SK-N-MC (cell line): Measurements from ENCODE around the gene BRD3OS.

Experiments
- DNase-seq: peaks from one replicate; pipeline ENCODE4 v3.0.0-alpha.2; 2011; ENCODE audit warnings: low read depth, low spot score
- H3K27ac ChIP-seq: fragments of 200-600 bp; sonication (generic); 2 replicates; pipeline ENCODE4 v1.5.1; 2016; ENCODE audit warnings: mixed run types
- H3K36me3 ChIP-seq: fragments of 200-600 bp; sonication (generic); 2 replicates; pipeline ENCODE4 v1.6.1; 2017; ENCODE audit warnings: antibody characterized with exemption, low read length, mixed read lengths; ENCODE audit not compliant: insufficient read depth
- H3K4me3 ChIP-seq: fragments of 200-600 bp; sonication (generic); 2 replicates; pipeline ENCODE4 v1.5.1; 2016
- H3K9ac ChIP-seq: fragments of 200-600 bp; sonication (generic); 2 replicates; pipeline ENCODE4 v1.8.0; 2017; ENCODE audit warnings: mixed run types, mixed read lengths; ENCODE audit not compliant: insufficient read length
- H3K9me3 ChIP-seq: fragments of 200-600 bp; sonication (generic); 2 replicates; pipeline ENCODE4 v1.6.1; 2017; ENCODE audit warnings: low read depth, mild to moderate bottlenecking, antibody characterized with exemption, low read length, moderate library complexity, mixed read lengths
- EZH2 ChIP-seq: fragments of 200-600 bp; sonication (generic); IDR thresholded peaks from one replicate; pipeline ENCODE4 v1.6.1; 2017; ENCODE audit warnings: antibody characterized with exemption
- FOXP2 ChIP-seq: optimal IDR thresholded peaks from 2 replicates; pipeline ENCODE3; 2011; ENCODE audit warnings: mild to moderate bottlenecking, moderate library complexity; ENCODE audit not compliant: insufficient read depth; ENCODE audit errors: extremely low read length, control extremely low read depth
- POLR2AphosphoS5 ChIP-seq: IDR thresholded peaks from 2 replicates; pipeline ENCODE4 v1.6.1; 2012; ENCODE audit warnings: mild to moderate bottlenecking, low read depth, low read length, borderline replicate concordance

BRD3OS gene, protein sequence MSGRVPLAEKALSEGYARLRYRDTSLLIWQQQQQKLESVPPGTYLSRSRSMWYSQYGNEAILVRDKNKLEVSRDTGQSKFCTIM

DNA sequence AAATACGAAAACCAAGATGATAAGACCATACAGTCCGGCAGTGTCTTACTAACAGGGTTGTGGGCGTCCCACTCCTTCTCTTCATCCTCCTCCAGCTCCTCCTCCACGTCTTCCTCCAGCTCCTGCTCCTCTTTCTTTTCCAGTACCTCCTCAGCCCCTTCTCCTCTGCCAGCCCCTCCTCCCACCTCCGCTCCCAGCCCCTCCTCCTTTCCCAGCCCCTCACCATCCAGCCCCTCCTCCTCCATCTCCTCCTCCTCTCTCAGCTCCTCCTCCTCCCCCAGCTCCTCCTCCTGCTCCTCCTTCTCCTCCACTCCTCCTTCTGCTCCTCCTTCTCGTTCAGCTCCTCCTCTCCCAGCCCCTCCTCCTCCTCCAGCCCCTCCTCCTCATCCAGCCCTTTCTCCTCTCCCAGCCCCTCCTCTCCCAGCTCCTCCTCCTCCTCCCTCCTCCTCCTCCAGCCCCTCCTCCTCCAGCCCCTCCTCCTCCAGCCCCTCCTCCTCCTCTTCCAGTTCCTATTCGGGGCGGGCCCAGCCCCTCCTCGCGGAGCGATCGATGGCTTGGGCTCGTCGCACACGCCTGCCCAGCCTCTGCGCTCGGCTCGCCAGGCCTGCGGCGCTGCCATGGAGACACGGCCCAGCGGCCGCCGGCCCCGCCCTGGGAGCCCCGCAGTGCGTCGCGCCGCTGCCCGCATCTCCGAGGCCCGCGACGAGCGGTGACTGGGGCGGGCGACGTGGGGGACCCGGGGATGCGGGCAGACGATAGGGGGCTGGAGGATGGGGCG is at the start of gene BRD3OS:
Gene BRD3OS (plus strand): TSS at position 654 of the 778 bp plus-strand sequence. CDS start 1,267 bp downstream, outside the sequence.
- peak; percentile 98 for DNase-seq
- Histone ChIP-seq H3K9me3 (no peaks in the 10 kb centered on the region), H3K36me3 (no peaks in the 10 kb centered on the region), H3K9ac (peak within 1 kb of the TSS; percentile 61), H3K4me3 (peak within 1 kb of the TSS; percentile 87), H3K27ac (peak within 1 kb of the TSS; percentile 64; the same call in 1 of the 2 replicates)
- TF ChIP-seq POLR2AphosphoS5 (peak; percentile 37; the same call in 1 of the 2 replicates), FOXP2 (no peak), EZH2 (no peak)

- Histone ChIP-seq H3K27ac (no peak overlapping the region), H3K4me3 (no peak overlapping the region), H3K36me3 (no peaks in the 10 kb centered on the region), H3K9me3 (no peaks in the 10 kb centered on the region), H3K9ac (no peak overlapping the region)
- TF ChIP-seq FOXP2 (no peak), EZH2 (no peak), POLR2AphosphoS5 (no peak)
- no peak for DNase-seq
Observed at GRCh38 chr9:133975511-133975910, 49.8 kb upstream of the BRD3OS start.

- Histone ChIP-seq H3K4me3 (no peak overlapping the region), H3K9me3 (no peaks in the 10 kb centered on the region), H3K36me3 (no peaks in the 10 kb centered on the region), H3K27ac (no peak overlapping the region), H3K9ac (no peak overlapping the region)
- DNase-seq, result no peak
- no peak for TF ChIP-seq EZH2
- no peak for TF ChIP-seq POLR2AphosphoS5
- no peak for TF ChIP-seq FOXP2
Observed at GRCh38 chr9:133976191-133976861, 49.0 kb upstream of the BRD3OS start.

GRCh38 chr9:133976887-133977286 is 48.4 kb upstream of the BRD3OS start:
- no peaks in the 10 kb centered on the region for H3K9me3 ChIP-seq
- no peak overlapping the region for H3K9ac ChIP-seq
- H3K27ac ChIP-seq, result no peak overlapping the region
- DNase-seq, result no peak
- TF ChIP-seq FOXP2, result no peak
- TF ChIP-seq POLR2AphosphoS5, result no peak
- TF ChIP-seq EZH2, result no peak
- H3K36me3 ChIP-seq, result no peaks in the 10 kb centered on the region
- H3K4me3 ChIP-seq, result no peak overlapping the region

DNA sequence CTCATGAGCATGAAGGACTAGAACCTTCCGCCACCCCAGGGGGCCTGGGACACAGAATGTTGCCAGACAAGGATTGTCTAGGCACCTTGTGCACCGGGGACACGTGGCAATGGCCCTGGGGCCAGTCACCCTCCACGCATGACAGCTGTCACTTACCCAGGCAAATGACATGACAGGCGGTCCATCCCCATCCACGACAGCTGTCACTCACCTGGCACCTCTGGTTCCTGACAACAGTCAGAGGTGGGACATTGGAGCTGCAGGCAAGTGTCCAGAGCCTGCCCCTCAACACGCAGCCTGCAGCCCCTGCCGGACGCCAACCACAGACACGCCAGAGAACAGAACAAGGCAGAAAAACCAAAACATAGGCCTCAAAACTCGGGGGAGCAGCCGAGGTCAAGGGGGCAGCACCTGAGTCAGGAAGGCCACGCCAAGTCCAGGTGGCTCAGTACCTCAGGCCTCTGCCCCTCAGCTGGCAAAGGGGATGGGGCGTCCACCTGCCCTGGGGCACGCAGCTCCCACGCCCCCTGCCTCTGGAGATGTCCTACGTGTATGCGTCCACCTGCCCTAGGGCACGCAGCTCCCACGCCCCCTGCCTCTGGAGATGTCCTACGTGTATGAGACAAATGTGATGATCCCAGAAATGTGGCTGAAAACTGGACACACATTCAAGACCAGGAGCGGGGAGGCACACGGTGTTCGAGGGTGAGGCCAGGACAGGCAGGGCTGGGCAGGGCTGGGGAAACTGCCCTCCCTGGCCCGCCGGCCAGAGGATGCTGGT is 47.7 kb upstream of the BRD3OS start:
- TF ChIP-seq POLR2AphosphoS5 (no peak), FOXP2 (no peak), EZH2 (no peak)
- Histone ChIP-seq H3K27ac (no peak overlapping the region), H3K4me3 (no peak overlapping the region), H3K36me3 (no peaks in the 10 kb centered on the region), H3K9me3 (no peaks in the 10 kb centered on the region), H3K9ac (no peak overlapping the region)
- no peak for DNase-seq

DNA sequence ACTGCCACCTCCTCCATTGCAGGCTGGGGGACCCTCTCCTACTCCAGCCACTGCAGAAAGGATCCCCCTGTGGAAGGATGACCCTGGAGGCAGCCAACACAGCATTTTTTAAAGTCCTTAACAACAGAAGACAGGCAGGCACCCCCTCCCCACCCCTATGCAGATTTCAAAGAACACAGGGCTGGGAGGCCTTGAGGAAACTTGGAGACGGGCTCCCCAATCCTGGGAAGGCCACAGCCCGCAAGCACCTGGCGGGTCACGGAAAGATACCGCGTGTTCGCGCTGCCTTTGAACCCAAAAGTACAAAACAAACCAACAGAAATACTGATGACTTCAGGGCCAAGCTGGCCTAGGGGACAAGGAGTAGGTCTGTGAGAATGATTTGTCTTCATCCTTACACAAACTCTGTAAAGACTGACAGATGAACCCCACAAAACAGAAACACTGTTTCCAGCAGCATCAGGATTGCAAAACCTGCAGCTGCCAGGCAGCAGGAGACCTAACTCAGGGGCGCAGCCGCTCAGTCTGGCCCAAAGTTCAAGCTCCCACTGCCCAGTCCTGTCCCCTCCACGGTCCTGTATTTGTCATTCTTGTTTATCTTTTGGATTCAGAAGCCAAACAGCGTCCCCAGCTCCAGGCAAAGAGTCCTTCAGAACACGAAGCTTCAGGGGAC is 46.9 kb upstream of the BRD3OS start:
- Histone ChIP-seq H3K27ac (no peak overlapping the region), H3K9ac (no peak overlapping the region), H3K36me3 (no peaks in the 10 kb centered on the region), H3K9me3 (no peaks in the 10 kb centered on the region), H3K4me3 (no peak overlapping the region)
- no peak for TF ChIP-seq EZH2
- no peak for TF ChIP-seq POLR2AphosphoS5
- TF ChIP-seq FOXP2, result no peak
- no peak for DNase-seq

DNA sequence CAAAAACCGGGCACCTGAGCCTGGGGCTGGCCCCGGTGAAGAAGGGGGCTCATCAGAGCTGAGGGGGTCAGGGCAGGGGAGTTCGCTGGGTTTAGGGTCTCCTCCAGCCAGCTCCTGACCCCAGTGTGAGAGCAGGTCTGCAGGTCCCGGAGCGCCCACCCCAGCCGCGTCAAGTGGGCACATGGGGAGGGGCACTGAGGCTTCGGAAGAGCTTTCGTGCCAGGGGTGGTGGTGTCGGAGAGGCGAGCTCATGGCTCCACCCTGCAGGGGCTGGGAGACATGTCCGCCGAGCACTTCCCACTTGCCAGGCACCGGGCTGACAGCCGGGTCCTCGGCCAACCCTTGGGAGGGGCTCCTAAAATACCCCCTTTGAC is 46.4 kb upstream of the BRD3OS start:
- DNase-seq, result no peak
- H3K9me3 ChIP-seq, result no peaks in the 10 kb centered on the region
- no peak overlapping the region for H3K27ac ChIP-seq
- H3K9ac ChIP-seq, result no peak overlapping the region
- H3K36me3 ChIP-seq, result no peaks in the 10 kb centered on the region
- H3K4me3 ChIP-seq, result no peak overlapping the region
- TF ChIP-seq POLR2AphosphoS5, result no peak
